ENCODE data around the gene TNFRSF14. TPM values are rescaled to one million over a fixed set of nuclear protein-coding genes. Genes with fewer than 3 reads are reported as not detected.

Gene TNFRSF14
- total and polyA plus RNA-seq, 9 of the 15 experiments (the other 6 are each of a cell fraction or from before 2014, with no cell fraction given) = 0.11 to 2.3 (median 0.68) TPM; not detected in 2

DNA sequence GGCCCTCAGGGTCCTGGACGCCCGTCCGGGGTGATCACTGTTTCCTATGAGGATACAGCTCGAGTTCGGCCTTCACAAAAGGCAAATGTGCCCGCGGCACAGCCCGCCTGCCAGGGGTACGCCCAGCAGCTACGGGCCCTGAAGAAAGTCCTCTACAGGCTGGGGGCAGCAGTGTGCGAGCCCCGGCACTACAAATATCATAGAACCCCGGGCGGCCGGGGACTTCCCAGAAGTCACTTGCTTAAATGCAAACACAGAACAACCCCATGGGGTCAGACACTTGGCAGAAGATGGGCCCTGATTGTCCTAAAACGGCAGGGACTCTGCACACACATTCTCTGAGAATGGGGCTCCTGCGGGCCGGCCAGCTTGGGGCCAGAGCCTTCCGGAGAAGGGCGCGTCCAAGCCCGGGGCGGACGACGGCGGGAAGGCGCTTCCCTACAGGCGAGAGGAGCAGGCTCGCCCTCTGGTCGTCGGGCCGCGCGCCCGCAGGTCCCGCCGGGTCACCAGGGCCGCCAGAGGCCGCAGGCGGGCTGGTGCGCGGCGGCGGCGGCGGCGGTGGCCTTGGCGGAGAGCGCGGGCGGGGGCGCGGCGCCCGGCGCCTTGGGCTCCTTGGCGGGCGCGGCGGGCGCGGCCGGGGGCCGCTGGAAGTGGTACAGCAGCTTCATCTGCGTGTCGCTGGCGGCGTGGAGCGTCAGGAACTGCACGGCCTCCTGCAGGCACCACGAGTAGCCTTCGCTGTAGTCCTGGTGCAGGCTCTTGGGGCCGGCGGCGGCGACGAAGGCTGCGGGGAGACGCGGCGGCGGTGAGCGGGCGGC, 27.0 kb upstream of the TNFRSF14 start:
- peaks cover 17 to 82% of the 10 kb centered on the region in 2 experiments; a peak in 4 of 5 replicates for H3K4me1 ChIP-seq (replicated peaks in 1 of 2; ENCODE audit: control insufficient read depth in 2 of 2, insufficient read depth in 2 of 2, low read length in 2 of 2)
- BruUV-seq (replicated peaks) = no TSS peak
- peak; percentile 68 to 74 (median 72) for DNase-seq (ENCODE audit: extremely low read depth in 1 of 4, low spot score in 3 of 4)
- 10% methylated on average over 39 of the region's 84 CpGs for WGBS (ENCODE audit: insufficient coverage, low coverage, missing lambda C conversion rate)
- POLR2A ChIA-PET = interaction anchor here (0.6 to 1.1 kb wide), 3 partner anchors 11 to 112 kb away, joined by 3 read pairs; no protein-coding TSS in a partner anchor
- CTCF ChIA-PET (ENCODE audit: low intra/inter-chr PET ratio) = interaction anchor here (0.6 kb wide), 1 partner anchor 20 kb away, joined by 3 read pairs; no protein-coding TSS in a partner anchor
- ATAC-seq = peak; percentile 15
- peaks cover 19% of the 10 kb centered on the region for H3K79me2 ChIP-seq (ENCODE audit: control insufficient read depth, insufficient read depth, low read length)
- in situ Hi-C loops (cut with MboI) = loop anchor here (25.0 kb wide), 1 partner anchor 342 kb away; the partner anchor contains the start of gene FAAP20
- no peak overlapping the region for H3K4me3 ChIP-seq
- peak overlapping the region; percentile 72; the same call in 1 of the 2 replicates for H2AFZ ChIP-seq (ENCODE audit: low read depth, low read length)
- FAIRE-seq = no peak
- H3K9ac ChIP-seq (ENCODE audit: insufficient read depth in 1 of 2, low read depth in 2 of 2, low read length in 2 of 2) = peak overlapping the region in 1 of 2 experiments; percentile 65; a peak in 1 of 4 replicates
- peaks cover 9% of the 10 kb centered on the region; the same call in 1 of the 3 replicates for H3K36me3 ChIP-seq (ENCODE audit: control insufficient read depth, insufficient read depth, low read length)
- no peak overlapping the region; the same call in 1 of the 2 replicates for H3K4me2 ChIP-seq (ENCODE audit: insufficient read depth, low read length)
- peaks cover 10% of the 10 kb centered on the region for H3K9me1 ChIP-seq (ENCODE audit: control insufficient read depth, insufficient read depth, low read length)
- H3K27ac ChIP-seq (ENCODE audit: extremely low read depth, low read depth, low read length) = no peak overlapping the region
- no peaks in the 10 kb centered on the region for H3K9me3 ChIP-seq (replicated peaks; ENCODE audit: control insufficient read depth, insufficient read depth, low read depth, low read length)
- peaks cover 36 to 42% of the 10 kb centered on the region in 2 experiments; a peak in 4 of 5 replicates for H3K27me3 ChIP-seq (ENCODE audit: control insufficient read depth in 2 of 2, insufficient read depth in 2 of 2, low read length in 2 of 2)
- peaks cover 28% of the 10 kb centered on the region for H4K20me1 ChIP-seq (replicated peaks; ENCODE audit: control insufficient read depth, insufficient read depth, low read length)
- intact Hi-C loops (cut with micrococcal nuclease) = no loop called here
- no peak for TF ChIP-seq ZNF121 (CRISPR knock-in tag; conservative IDR thresholded peaks at IDR 0.05)
- TF ChIP-seq, protein P1, sequence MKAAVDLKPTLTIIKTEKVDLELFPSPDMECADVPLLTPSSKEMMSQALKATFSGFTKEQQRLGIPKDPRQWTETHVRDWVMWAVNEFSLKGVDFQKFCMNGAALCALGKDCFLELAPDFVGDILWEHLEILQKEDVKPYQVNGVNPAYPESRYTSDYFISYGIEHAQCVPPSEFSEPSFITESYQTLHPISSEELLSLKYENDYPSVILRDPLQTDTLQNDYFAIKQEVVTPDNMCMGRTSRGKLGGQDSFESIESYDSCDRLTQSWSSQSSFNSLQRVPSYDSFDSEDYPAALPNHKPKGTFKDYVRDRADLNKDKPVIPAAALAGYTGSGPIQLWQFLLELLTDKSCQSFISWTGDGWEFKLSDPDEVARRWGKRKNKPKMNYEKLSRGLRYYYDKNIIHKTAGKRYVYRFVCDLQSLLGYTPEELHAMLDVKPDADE (conservative IDR thresholded peaks at IDR 0.05; ENCODE audit: control insufficient read depth, low read depth, low read length) = no peak
- TF ChIP-seq NR2F6 (CRISPR knock-in tag; IDR thresholded peaks at IDR 0.05) = no peak
- no peak for TF ChIP-seq MEF2A (IDR thresholded peaks at IDR 0.05; ENCODE audit: control insufficient read depth, low read depth, low read length)
- TF ChIP-seq XRCC4 (IDR thresholded peaks at IDR 0.05; ENCODE audit: extremely low read depth, insufficient read depth, insufficient read length) = no peak
- no peak for TF ChIP-seq ZFP30 (CRISPR knock-in tag; IDR thresholded peaks at IDR 0.05; ENCODE audit: borderline replicate concordance)
- TF ChIP-seq, protein P2, sequence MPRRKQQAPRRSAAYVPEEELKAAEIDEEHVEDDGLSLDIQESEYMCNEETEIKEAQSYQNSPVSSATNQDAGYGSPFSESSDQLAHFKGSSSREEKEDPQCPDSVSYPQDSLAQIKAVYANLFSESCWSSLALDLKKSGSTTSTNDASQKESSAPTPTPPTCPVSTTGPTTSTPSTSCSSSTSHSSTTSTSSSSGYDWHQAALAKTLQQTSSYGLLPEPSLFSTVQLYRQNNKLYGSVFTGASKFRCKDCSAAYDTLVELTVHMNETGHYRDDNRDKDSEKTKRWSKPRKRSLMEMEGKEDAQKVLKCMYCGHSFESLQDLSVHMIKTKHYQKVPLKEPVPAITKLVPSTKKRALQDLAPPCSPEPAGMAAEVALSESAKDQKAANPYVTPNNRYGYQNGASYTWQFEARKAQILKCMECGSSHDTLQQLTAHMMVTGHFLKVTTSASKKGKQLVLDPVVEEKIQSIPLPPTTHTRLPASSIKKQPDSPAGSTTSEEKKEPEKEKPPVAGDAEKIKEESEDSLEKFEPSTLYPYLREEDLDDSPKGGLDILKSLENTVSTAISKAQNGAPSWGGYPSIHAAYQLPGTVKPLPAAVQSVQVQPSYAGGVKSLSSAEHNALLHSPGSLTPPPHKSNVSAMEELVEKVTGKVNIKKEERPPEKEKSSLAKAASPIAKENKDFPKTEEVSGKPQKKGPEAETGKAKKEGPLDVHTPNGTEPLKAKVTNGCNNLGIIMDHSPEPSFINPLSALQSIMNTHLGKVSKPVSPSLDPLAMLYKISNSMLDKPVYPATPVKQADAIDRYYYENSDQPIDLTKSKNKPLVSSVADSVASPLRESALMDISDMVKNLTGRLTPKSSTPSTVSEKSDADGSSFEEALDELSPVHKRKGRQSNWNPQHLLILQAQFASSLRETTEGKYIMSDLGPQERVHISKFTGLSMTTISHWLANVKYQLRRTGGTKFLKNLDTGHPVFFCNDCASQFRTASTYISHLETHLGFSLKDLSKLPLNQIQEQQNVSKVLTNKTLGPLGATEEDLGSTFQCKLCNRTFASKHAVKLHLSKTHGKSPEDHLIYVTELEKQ (CRISPR knock-in tag; IDR thresholded peaks at IDR 0.05) = no peak
- TF ChIP-seq, protein P3, sequence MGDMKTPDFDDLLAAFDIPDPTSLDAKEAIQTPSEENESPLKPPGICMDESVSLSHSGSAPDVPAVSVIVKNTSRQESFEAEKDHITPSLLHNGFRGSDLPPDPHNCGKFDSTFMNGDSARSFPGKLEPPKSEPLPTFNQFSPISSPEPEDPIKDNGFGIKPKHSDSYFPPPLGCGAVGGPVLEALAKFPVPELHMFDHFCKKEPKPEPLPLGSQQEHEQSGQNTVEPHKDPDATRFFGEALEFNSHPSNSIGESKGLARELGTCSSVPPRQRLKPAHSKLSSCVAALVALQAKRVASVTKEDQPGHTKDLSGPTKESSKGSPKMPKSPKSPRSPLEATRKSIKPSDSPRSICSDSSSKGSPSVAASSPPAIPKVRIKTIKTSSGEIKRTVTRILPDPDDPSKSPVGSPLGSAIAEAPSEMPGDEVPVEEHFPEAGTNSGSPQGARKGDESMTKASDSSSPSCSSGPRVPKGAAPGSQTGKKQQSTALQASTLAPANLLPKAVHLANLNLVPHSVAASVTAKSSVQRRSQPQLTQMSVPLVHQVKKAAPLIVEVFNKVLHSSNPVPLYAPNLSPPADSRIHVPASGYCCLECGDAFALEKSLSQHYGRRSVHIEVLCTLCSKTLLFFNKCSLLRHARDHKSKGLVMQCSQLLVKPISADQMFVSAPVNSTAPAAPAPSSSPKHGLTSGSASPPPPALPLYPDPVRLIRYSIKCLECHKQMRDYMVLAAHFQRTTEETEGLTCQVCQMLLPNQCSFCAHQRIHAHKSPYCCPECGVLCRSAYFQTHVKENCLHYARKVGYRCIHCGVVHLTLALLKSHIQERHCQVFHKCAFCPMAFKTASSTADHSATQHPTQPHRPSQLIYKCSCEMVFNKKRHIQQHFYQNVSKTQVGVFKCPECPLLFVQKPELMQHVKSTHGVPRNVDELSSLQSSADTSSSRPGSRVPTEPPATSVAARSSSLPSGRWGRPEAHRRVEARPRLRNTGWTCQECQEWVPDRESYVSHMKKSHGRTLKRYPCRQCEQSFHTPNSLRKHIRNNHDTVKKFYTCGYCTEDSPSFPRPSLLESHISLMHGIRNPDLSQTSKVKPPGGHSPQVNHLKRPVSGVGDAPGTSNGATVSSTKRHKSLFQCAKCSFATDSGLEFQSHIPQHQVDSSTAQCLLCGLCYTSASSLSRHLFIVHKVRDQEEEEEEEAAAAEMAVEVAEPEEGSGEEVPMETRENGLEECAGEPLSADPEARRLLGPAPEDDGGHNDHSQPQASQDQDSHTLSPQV (IDR thresholded peaks at IDR 0.05) = no peak
- no peak for TF ChIP-seq GTF2E2 (tag; IDR thresholded peaks at IDR 0.05)
